ENCODE measurements around the gene NFYC.

The NFYC gene

DNA sequence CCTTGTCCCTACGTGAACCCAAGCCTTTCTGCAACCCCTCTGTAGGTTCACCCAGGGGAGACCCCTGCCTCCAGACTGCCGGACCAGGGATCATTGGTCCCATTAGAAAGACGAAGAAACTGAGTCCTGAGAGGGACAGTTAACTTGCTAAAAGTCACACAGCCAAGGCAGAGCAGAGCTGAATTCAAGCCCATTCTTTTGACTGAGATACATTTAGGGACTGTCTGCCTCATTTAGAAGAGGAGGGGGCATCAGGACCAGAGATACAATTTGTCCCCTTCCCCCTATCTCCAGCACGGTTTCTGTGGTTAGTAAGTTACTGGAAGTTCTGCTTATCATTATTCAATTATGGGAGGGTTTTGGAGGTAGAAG is 111.2 kb downstream of the NFYC start:
- Mint-ChIP-seq H3K4me1 (peaks cover 69% of the 10 kb centered on the region), H3K27ac (no peak overlapping the region), H3K36me3 (ENCODE audit: low read depth) (no peaks in the 10 kb centered on the region), H3K9me3 (no peaks in the 10 kb centered on the region), H3K27me3 (ENCODE audit: low read depth, poor library complexity) (peaks cover 6% of the 10 kb centered on the region), H3K4me3 (no peak overlapping the region)
- no peak for TF ChIP-seq CTCF (IDR thresholded peaks at IDR 0.05)
- no peak for DNase-seq

- TF ChIP-seq CTCF (IDR thresholded peaks at IDR 0.05) = no peak
- Mint-ChIP-seq H3K4me3 (no peak overlapping the region), H3K36me3 (ENCODE audit: low read depth) (no peaks in the 10 kb centered on the region), H3K4me1 (peaks cover 71% of the 10 kb centered on the region), H3K9me3 (no peaks in the 10 kb centered on the region), H3K27me3 (ENCODE audit: low read depth, poor library complexity) (peaks cover 6% of the 10 kb centered on the region), H3K27ac (no peak overlapping the region)
- no peak for DNase-seq
Measured at GRCh38 chr1:40803447-40803846, 111.9 kb downstream of the NFYC start.

DNA sequence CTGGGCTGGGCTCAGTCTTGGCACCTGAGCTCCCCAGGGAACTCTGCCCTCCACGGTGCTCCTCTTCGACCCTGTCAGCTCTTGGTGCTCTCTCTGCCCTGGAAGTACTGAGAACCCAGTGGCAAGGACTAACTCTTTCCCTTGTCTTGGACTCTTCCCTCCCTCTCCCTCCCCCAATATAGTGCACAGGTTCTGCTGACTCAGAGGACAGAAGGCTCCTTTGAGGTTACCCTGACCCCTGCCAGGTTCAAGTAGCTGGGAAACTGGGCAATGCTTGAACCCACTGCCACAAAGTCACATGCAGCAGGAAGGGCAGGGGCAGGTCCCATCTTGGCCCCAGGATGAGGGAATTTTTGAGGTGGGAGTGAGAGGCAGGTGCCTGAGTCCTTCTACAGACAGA is 112.4 kb downstream of the NFYC start:
- TF ChIP-seq CTCF (IDR thresholded peaks at IDR 0.05) = no peak
- H3K27ac Mint-ChIP-seq = no peak overlapping the region
- H3K27me3 Mint-ChIP-seq (ENCODE audit: low read depth, poor library complexity) = peaks cover 6% of the 10 kb centered on the region
- no peak overlapping the region for H3K4me3 Mint-ChIP-seq
- H3K9me3 Mint-ChIP-seq = no peaks in the 10 kb centered on the region
- peaks cover 75% of the 10 kb centered on the region for H3K4me1 Mint-ChIP-seq
- no peak for DNase-seq
- no peaks in the 10 kb centered on the region for H3K36me3 Mint-ChIP-seq (ENCODE audit: low read depth)

DNA sequence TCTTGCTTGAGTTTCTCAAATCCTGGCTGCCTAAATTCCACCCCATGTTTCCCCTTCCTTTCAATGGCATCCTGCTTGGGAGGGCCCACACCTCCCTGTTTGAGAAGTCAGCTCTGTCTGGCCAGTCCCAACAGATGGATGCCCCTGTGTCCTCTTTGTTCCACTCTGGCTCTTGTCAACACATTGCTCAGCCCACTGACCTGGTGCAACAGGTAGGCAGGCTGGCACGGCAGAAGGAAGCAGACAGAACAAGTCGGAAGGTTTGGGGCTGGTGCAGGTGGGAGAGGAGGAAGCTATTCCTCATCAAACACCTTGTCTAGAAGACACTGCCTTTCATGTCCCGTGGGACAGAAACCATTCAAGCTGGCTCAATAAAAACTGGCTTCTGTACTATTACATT is 114.7 kb downstream of the NFYC start:
- no peak for DNase-seq
- no peak for TF ChIP-seq CTCF (IDR thresholded peaks at IDR 0.05)
- Mint-ChIP-seq H3K36me3 (ENCODE audit: low read depth) (no peaks in the 10 kb centered on the region), H3K9me3 (no peaks in the 10 kb centered on the region), H3K27me3 (ENCODE audit: low read depth, poor library complexity) (peaks cover 6% of the 10 kb centered on the region), H3K4me3 (no peak overlapping the region), H3K4me1 (peaks cover 67% of the 10 kb centered on the region), H3K27ac (no peak overlapping the region)

DNA sequence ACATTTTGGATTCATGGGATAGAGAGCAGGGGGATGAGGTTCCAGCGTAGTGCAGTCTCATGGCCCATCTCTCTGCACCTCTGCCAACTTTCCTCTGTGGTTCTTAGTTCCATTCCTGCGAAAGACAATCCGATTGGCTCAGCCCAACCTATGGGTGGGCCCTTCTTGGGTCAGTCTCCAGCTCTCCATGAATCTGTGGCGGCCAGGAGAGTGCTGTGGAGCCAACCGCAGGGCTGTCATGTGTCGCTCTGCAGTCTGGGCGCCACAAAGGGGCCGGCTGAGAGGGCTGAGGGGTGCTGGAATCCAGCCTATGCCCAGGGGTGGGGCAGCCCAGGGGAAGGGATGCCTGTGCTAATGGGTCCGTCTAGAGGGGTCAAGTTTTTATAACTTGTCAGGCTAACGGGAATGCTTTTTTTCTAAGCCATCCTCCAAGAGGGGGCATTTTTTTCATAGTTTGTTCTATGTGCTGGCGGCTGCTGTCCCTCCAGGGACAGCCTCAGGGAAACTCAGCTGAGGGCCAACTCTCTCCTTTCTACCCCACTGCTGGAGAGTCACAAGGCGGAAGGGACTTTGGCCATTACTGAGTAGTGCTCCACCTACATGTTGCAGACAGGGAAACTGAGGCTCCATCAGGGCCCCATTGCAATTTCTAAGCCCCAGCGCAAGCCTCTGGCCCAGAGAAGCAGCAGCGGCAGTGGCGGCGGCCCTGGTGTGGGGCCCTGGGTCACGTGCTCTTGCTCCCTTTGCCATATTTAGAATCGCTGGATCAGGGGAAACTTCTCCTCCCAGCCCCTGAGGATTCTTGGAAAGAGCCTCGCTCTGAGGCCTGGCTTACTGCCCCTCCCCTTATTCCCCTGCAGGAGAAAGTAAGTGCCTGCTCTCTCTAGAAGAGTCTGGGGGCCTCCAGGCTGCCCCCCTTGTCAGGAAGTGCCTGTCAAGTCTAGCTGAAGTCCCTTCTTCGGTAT is 115.5 kb downstream of the NFYC start:
- H3K36me3 Mint-ChIP-seq (ENCODE audit: low read depth) = no peaks in the 10 kb centered on the region
- H3K9me3 Mint-ChIP-seq = no peaks in the 10 kb centered on the region
- DNase-seq = no peak
- peaks cover 59% of the 10 kb centered on the region for H3K4me1 Mint-ChIP-seq
- no peak overlapping the region for H3K27ac Mint-ChIP-seq
- H3K27me3 Mint-ChIP-seq (ENCODE audit: low read depth, poor library complexity) = peaks cover 9% of the 10 kb centered on the region
- TF ChIP-seq CTCF (IDR thresholded peaks at IDR 0.05) = no peak
- no peak overlapping the region for H3K4me3 Mint-ChIP-seq

- no peak overlapping the region for H3K27ac Mint-ChIP-seq
- TF ChIP-seq CTCF (IDR thresholded peaks at IDR 0.05) = no peak
- DNase-seq = no peak
- peaks cover 9% of the 10 kb centered on the region for H3K27me3 Mint-ChIP-seq (ENCODE audit: low read depth, poor library complexity)
- H3K4me3 Mint-ChIP-seq = no peak overlapping the region
- peaks cover 63% of the 10 kb centered on the region for H3K4me1 Mint-ChIP-seq
- H3K36me3 Mint-ChIP-seq (ENCODE audit: low read depth) = no peaks in the 10 kb centered on the region
- H3K9me3 Mint-ChIP-seq = no peaks in the 10 kb centered on the region
Measured at GRCh38 chr1:40808002-40808401, 116.5 kb downstream of the NFYC start.

All from nephron progenitor cell (in vitro differentiated cells).